ENCODE data around the gene COX8C. TPM values are rescaled to one million over a fixed set of nuclear protein-coding genes. Genes with fewer than 3 reads are reported as not detected.

COX8C gene
- total RNA-seq, 1 experiment from 2014 or later, result not detected

- H3K27me3 ChIP-seq (ENCODE audit: insufficient read depth, low read depth), result no peaks in the 10 kb centered on the region
- H3K79me2 ChIP-seq (ENCODE audit: low read depth), result peaks cover 90% of the 10 kb centered on the region
- no peak overlapping the region for H3K4me2 ChIP-seq
- intact Hi-C loops (cut with micrococcal nuclease; ENCODE audit: unreplicated experiment), result no loop called here
- H3F3A ChIP-seq (ENCODE audit: insufficient read depth, low read depth), result peaks cover 3% of the 10 kb centered on the region; the same call in 1 of the 2 replicates
- no peak overlapping the region for H3K27ac ChIP-seq
- no peaks in the 10 kb centered on the region for H3K9me2 ChIP-seq (ENCODE audit: insufficient read depth)
- H4K20me1 ChIP-seq (ENCODE audit: insufficient read depth), result peaks cover 31% of the 10 kb centered on the region
- no TSS peak for BruUV-seq (replicated peaks)
- no peaks in the 10 kb centered on the region for H3K9me3 ChIP-seq (ENCODE audit: insufficient read depth, low read depth)
- ChIA-PET POLR2A (ENCODE audit: unreplicated experiment) (no interaction called here), CTCF (no interaction called here)
- TF ChIP-seq, protein P1, sequence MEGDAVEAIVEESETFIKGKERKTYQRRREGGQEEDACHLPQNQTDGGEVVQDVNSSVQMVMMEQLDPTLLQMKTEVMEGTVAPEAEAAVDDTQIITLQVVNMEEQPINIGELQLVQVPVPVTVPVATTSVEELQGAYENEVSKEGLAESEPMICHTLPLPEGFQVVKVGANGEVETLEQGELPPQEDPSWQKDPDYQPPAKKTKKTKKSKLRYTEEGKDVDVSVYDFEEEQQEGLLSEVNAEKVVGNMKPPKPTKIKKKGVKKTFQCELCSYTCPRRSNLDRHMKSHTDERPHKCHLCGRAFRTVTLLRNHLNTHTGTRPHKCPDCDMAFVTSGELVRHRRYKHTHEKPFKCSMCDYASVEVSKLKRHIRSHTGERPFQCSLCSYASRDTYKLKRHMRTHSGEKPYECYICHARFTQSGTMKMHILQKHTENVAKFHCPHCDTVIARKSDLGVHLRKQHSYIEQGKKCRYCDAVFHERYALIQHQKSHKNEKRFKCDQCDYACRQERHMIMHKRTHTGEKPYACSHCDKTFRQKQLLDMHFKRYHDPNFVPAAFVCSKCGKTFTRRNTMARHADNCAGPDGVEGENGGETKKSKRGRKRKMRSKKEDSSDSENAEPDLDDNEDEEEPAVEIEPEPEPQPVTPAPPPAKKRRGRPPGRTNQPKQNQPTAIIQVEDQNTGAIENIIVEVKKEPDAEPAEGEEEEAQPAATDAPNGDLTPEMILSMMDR (conservative IDR thresholded peaks at IDR 0.05), result no peak
- TF ChIP-seq EZH2 (IDR thresholded peaks at IDR 0.05; ENCODE audit: low read depth), result no peak
- H3K36me3 ChIP-seq (ENCODE audit: low read depth), result no peaks in the 10 kb centered on the region
- no peak overlapping the region for H2AFZ ChIP-seq
- H3K4me1 ChIP-seq (replicated peaks; ENCODE audit: insufficient read depth), result peaks cover 18% of the 10 kb centered on the region
- no peak overlapping the region for H3K4me3 ChIP-seq
- DNase-seq, result no peak
Measured at GRCh38 chr14:93315575-93315974, 31.4 kb upstream of the COX8C start.

DNA sequence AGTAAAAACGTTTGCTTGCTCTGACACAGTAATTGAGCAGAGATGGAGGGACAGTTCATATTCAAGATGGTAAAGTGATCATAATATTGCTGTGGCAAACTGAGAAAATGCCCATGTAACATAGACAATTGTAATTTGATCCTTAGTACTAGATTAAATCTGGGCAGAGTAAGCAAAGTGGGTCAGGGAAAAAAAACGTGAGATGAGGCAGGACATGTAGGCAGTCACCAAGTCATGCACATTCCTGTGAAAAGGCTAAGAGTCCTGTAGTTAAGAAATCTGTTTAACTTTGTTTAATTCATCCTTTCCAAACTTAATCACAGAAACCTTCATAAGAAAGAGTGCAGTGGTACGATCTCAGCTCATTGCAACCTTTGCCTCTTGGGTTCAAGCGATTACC, 30.3 kb upstream of the COX8C start:
- TF ChIP-seq, protein P1 (conservative IDR thresholded peaks at IDR 0.05), result no peak
- no peak for TF ChIP-seq EZH2 (IDR thresholded peaks at IDR 0.05; ENCODE audit: low read depth)
- Histone ChIP-seq H3K79me2 (ENCODE audit: low read depth) (peaks cover 92% of the 10 kb centered on the region), H4K20me1 (ENCODE audit: insufficient read depth) (peaks cover 26% of the 10 kb centered on the region), H3F3A (ENCODE audit: insufficient read depth, low read depth) (peaks cover 3% of the 10 kb centered on the region; the same call in 1 of the 2 replicates), H3K4me2 (no peak overlapping the region), H3K27me3 (ENCODE audit: insufficient read depth, low read depth) (no peaks in the 10 kb centered on the region), H3K9me2 (ENCODE audit: insufficient read depth) (no peaks in the 10 kb centered on the region), H3K36me3 (ENCODE audit: low read depth) (0 out of 2 replicates have a peak, but pooled peaks cover 4% of the 10 kb centered on the region), H3K4me1 (replicated peaks; ENCODE audit: insufficient read depth) (peaks cover 16% of the 10 kb centered on the region), H3K9me3 (ENCODE audit: insufficient read depth, low read depth) (no peaks in the 10 kb centered on the region), H3K27ac (no peak overlapping the region), H3K4me3 (no peak overlapping the region), H2AFZ (no peak overlapping the region)
- intact Hi-C loops (cut with micrococcal nuclease; ENCODE audit: unreplicated experiment), result loop anchor here (2.0 kb wide), 1 partner anchor 14 kb away; no protein-coding TSS in a partner anchor
- ChIA-PET CTCF (no interaction called here), POLR2A (ENCODE audit: unreplicated experiment) (no interaction called here)
- DNase-seq, result no peak
- no TSS peak for BruUV-seq (replicated peaks)

DNA sequence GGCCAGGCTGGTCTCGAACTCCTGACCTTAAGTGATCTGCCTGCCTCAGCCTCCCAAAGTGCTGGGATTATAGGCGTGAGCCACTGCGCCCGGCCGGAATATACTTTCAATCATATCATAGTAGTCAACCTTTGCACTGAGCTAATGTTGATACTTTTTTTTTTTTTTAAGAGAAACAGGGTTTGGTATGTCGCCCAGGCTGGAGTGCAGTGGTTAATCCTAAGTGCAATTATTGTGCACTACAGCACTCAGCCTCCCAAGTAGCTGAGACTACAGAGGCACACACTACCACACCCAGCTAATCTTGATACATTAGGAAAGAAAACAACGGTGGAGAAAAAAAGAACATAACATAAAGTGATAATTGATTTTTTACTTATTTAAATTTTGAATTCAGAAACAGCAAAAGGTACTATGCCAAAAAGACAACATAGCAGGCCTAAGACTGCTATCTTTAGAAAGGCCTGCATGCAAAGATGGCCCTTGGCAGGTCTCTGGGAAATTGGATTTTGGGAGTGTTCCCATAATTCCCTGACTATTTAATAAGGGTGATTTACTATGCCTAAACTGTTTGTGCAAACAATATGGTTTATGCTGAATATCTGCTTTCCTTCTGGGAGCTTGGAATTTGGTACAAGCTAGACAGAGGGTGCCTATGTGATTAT, 29.6 kb upstream of the COX8C start:
- no peaks in the 10 kb centered on the region for H3K9me2 ChIP-seq (ENCODE audit: insufficient read depth)
- no peak for DNase-seq
- H3K4me3 ChIP-seq, result no peak overlapping the region
- H2AFZ ChIP-seq, result no peak overlapping the region
- H3K4me1 ChIP-seq (replicated peaks; ENCODE audit: insufficient read depth), result peaks cover 10% of the 10 kb centered on the region
- H3K27ac ChIP-seq, result no peak overlapping the region
- POLR2A ChIA-PET (ENCODE audit: unreplicated experiment), result no interaction called here
- CTCF ChIA-PET, result no interaction called here
- no TSS peak for BruUV-seq (replicated peaks)
- no peaks in the 10 kb centered on the region for H3K27me3 ChIP-seq (ENCODE audit: insufficient read depth, low read depth)
- H3F3A ChIP-seq (ENCODE audit: insufficient read depth, low read depth), result peaks cover 3% of the 10 kb centered on the region; the same call in 1 of the 2 replicates
- peaks cover 11% of the 10 kb centered on the region; the same call in 1 of the 2 replicates for H3K36me3 ChIP-seq (ENCODE audit: low read depth)
- peaks cover 92% of the 10 kb centered on the region for H3K79me2 ChIP-seq (ENCODE audit: low read depth)
- H3K4me2 ChIP-seq, result no peak overlapping the region
- TF ChIP-seq, protein P1 (conservative IDR thresholded peaks at IDR 0.05), result no peak
- no peak for TF ChIP-seq EZH2 (IDR thresholded peaks at IDR 0.05; ENCODE audit: low read depth)
- no peaks in the 10 kb centered on the region for H3K9me3 ChIP-seq (ENCODE audit: insufficient read depth, low read depth)
- H4K20me1 ChIP-seq (ENCODE audit: insufficient read depth), result peaks cover 29% of the 10 kb centered on the region
- intact Hi-C loops (cut with micrococcal nuclease; ENCODE audit: unreplicated experiment), result loop anchor here (2.0 kb wide), 1 partner anchor 13 kb away; no protein-coding TSS in a partner anchor
